Measurements from ENCODE around the gene CLEC12A.

DNA sequence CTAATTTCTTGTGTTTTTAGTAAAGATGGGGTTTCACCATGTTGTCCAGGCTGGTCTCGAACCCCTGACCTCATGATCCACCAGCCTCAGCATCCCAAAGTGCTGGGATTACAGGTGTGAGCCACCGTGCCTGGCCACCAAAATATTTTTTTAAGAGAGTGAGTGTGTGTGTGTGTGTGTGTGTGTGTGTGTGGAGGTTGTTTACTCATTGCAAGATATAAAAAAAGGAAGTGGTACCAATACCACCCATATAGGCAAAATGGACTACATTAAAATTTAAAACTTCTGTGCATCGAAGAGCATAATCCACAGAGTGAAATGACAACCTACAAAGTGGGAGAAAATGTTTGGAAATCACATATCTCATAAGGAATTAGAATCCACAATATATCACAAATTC, 23.5 kb upstream of the CLEC12A start:
- TF ChIP-seq, protein P1, sequence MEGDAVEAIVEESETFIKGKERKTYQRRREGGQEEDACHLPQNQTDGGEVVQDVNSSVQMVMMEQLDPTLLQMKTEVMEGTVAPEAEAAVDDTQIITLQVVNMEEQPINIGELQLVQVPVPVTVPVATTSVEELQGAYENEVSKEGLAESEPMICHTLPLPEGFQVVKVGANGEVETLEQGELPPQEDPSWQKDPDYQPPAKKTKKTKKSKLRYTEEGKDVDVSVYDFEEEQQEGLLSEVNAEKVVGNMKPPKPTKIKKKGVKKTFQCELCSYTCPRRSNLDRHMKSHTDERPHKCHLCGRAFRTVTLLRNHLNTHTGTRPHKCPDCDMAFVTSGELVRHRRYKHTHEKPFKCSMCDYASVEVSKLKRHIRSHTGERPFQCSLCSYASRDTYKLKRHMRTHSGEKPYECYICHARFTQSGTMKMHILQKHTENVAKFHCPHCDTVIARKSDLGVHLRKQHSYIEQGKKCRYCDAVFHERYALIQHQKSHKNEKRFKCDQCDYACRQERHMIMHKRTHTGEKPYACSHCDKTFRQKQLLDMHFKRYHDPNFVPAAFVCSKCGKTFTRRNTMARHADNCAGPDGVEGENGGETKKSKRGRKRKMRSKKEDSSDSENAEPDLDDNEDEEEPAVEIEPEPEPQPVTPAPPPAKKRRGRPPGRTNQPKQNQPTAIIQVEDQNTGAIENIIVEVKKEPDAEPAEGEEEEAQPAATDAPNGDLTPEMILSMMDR (IDR thresholded peaks at IDR 0.05): no peak
- TF ChIP-seq POLR2A (IDR thresholded peaks at IDR 0.05): no peak

All from uterus (tissue), 2 donors.